HFF-Myc (cell line): Measurements from ENCODE around the gene YWHAE.
A peak's percentile ranks its signal among the peaks of the same experiment; 100 is the strongest.
"Not testable (repeated sequence)": the region's sequence is repeated elsewhere in the genome, so short reads cannot be mapped to it uniquely, and the experiment has no call there.

Experiments
- DNase-seq: peaks from one replicate; pipeline ENCODE4 v3.0.0-alpha.2; 2011; ENCODE audit warnings: low read depth; ENCODE audit errors: extremely low read depth
- H3K4me3 ChIP-seq: replicated peaks from 2 replicates; pipeline ENCODE4 v1.5.1; 2011; ENCODE audit warnings: low read depth, mild to moderate bottlenecking, control low read depth, low read length
- CTCF ChIP-seq: IDR thresholded peaks from 2 replicates; pipeline ENCODE4 v1.5.1; 2012; ENCODE audit warnings: mild to moderate bottlenecking, low read depth, low read length, control low read depth; ENCODE audit errors: missing control alignments

The YWHAE gene

DNA sequence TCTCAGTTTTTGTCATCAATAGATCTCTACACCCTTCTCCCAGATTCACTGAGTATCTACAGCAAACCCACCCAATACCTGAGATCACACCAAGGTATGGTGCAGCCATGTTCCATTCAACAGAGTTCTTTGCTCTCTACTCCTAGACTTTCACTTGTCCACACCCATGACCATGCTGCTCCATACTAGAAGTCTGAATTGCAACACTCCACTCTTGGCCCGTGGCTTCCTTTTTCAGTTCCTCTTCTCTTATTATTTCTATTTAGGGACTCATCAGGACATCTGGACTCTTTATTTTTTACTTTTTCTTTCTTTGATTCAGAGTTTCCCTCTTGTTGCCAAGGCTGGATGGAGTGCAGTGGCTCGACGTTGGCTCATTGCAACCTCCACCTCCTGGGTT lies 37.1 kb downstream of the YWHAE start:
- TF ChIP-seq CTCF = no peak

DNA sequence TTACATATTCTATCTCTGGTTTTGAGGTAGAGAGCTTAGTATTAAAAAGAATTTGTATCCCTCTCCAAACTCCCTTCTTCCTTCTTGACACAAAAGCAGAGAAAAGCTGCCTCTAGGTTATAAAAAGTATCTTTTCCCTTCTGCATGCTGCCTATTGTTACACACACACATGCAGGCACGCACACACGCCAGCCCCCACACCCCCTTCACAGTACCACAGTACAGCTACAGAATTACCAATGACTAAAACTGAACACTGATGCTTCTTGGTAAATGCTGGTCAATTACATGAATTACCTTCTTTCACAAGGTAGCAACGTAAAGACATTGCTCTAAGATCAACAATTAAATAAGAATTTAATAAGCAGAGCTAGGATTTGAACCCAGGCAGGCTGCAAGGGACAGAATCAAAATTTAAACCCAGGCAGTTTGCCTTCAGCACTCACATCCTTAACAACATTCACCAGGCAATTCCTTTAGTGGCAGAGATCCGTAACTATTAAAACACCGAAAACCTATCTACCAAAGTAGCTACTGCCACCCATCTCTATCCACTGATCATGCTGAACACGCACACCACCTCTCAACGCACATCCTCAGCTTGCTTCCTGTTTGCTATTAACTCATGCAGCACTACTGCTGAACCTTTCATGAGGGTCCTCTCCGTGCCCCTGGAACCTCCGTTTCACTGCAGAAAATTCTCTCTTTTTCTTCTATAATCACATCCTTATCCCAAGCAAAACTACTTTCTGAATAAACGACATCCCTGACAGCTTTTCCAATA lies 37.8 kb downstream of the YWHAE start:
- TF ChIP-seq CTCF = no peak
- no peak overlapping the region for H3K4me3 ChIP-seq
- no peak for DNase-seq

More for the DNA sequence above, 37.1 kb downstream of the YWHAE start:
- H3K4me3 ChIP-seq = no peak overlapping the region
- no peak for DNase-seq

- H3K4me3 ChIP-seq = no peak overlapping the region
- DNase-seq = no peak
- no peak for TF ChIP-seq CTCF
Observed at GRCh38 chr17:1360975-1361374, 39.0 kb downstream of the YWHAE start.

DNA sequence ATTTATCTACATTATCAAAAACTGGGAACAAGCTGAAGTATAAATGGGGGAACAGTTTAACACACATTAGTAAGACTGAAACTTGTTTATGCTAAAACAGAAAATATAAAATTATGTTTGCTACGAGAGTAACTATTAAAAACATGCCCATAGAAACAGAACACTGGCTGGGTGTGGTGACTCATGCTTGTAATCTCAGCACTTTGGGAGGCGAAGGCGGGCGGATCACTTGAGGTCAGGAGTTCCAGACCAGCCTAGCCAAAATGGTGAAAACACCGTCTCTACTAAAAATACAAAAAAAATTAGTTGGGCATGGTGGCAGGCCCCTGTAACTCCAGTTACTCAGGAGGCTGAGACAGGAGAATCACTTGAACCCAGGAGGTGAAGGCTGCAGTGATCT lies 39.7 kb downstream of the YWHAE start:
- DNase-seq = peak; percentile 22
- not testable (repeated sequence) for H3K4me3 ChIP-seq

- no peak for TF ChIP-seq CTCF
- no peak for DNase-seq
- H3K4me3 ChIP-seq = no peak overlapping the region
Observed at GRCh38 chr17:1354030-1354429, 46.0 kb downstream of the YWHAE start.

- H3K4me3 ChIP-seq, DNase-seq: not testable (repeated sequence)
Observed at GRCh38 chr17:1352530-1352929, 47.5 kb downstream of the YWHAE start.

DNA sequence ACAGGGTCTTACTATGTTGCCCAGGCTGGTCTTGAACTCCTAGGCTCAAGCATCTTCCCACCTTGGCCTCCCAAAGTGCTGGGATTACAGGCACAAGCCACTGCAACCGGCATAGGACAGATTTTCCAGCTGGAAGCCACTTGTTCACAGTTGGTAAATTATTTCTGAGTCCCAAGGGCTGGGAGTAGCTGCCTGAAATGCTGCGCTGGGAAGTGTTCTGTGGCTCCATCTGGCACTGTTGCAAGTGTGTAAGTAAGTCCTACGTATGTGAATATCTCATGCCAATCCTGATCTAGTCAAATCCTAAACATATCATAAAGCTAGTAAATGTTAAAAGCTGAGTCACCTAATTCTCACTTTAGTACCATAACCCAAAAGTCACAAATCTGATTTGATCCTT lies 48.1 kb downstream of the YWHAE start:
- no peak for DNase-seq
- H3K4me3 ChIP-seq = no peak overlapping the region
- no peak for TF ChIP-seq CTCF

DNA sequence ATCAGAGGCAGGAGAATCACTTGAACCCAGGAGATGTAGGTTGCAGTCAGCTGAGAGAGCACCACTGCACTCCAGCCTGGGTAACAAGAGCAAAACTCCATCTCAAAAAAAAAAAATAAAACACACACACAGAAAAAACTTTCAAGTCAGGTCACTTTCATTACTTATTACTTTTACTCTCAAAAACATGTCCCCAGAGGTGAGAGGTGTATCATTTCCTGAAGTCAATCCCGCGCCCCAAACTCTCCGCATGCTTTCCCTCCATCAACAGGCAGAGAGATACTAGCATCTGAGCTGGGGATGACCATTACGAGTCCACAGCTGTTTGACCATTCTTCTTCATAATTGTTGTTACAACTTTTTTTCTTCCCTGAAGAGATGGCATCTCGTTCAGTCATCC lies 48.7 kb downstream of the YWHAE start:
- no peak overlapping the region for H3K4me3 ChIP-seq
- DNase-seq = no peak
- TF ChIP-seq CTCF = no peak
